A549 (cell line): ENCODE data around the gene CTAGE6. TPM values are rescaled to one million over a fixed set of nuclear protein-coding genes. Genes with fewer than 3 reads are reported as not detected.
"Not testable (repeated sequence)": the region's sequence is repeated elsewhere in the genome, so short reads cannot be mapped to it uniquely, and the experiment has no call there.

Experiments
- ATAC-seq, 2 experiments: fragments of 200-7000 bp in 1 of 2; fragments of >200 bp in 1 of 2; cut with Nextera tagmentation in 1 of 2; cut with Tn5 transposase in 1 of 2; 3 replicates each; pipeline versions ENCODE4 v1.8.0 to v1.9.1; 2018 to 2020; ENCODE audit warnings: mild to moderate bottlenecking in 1 of 2, moderate library complexity in 1 of 2
- CTCF ChIA-PET: fragments of 300-600 bp; sonication (Branson Sonifier 250); formaldehyde crosslinking; extraction: SDS; loops from one replicate; lab custom pipeline; 2021; ENCODE audit warnings: antibody characterized with exemption, inconsistent platforms; lab: Yijun Ruan, JAX
- POLR2A ChIA-PET: fragments of 350-600 bp; formaldehyde crosslinking; extraction: SDS; loops from one replicate; lab custom pipeline; 2021; ENCODE audit warnings: antibody characterized with exemption, inconsistent platforms; lab: Yijun Ruan, JAX
- DNase-seq, 2 experiments: peaks; one replicate each; pipeline versions ENCODE4 v3.0.0 to v3.0.0-alpha.2; 2011 to 2016; ENCODE audit warnings: low read depth in 1 of 2, low spot score in 1 of 2
- FAIRE-seq: peaks from 2 replicates; lab custom pipeline; 2011; peaks lifted over from hg19 to GRCh38; lab: Jason Lieb, UNC
- H3K27ac ChIP-seq, 2 experiments: fragments of >200 bp; sonication (Bioruptor Twin); formaldehyde crosslinking; 3 replicates each; pipeline ENCODE4 v1.5.1; 2016 to 2017
- H3K4me1 ChIP-seq: fragments of >200 bp; sonication (Bioruptor Twin); formaldehyde crosslinking; 3 replicates; pipeline ENCODE4 v1.6.1; 2016
- H3K4me2 ChIP-seq: fragments of >200 bp; sonication (Bioruptor Twin); formaldehyde crosslinking; 3 replicates; pipeline ENCODE4 v1.6.1; 2016
- H3K4me3 ChIP-seq: fragments of >200 bp; sonication (Bioruptor Twin); formaldehyde crosslinking; 3 replicates; pipeline ENCODE4 v1.5.1; 2016
- H3K9me3 ChIP-seq: fragments of >200 bp; sonication (Bioruptor Twin); formaldehyde crosslinking; 3 replicates; pipeline ENCODE4 v1.6.1; 2016
- WGBS: methylation state at CpG from one replicate; pipeline ENCODE4 v1.1.6; 2017; ENCODE audit errors: missing lambda C conversion rate; 5-methylcytosine and 5-hydroxymethylcytosine counted together
- polyA plus RNA-seq, 4 experiments: library from polyadenylated mRNA; depleted of rRNA in 3 of 4; stranded (reverse); fragments of >200 nt; fragmentation: RNase III in 1 of 4; extraction: RNeasy Plus Mini Kit Qiagen cat#74134 plus additional on column Dnase treatment in 1 of 4; gene quantifications; 2 replicates in 3 of 4; 3 replicates in 1 of 4; pipeline ENCODE4 v1.2.3, GENCODE V29; 2011 to 2017
- small RNA-seq, 6 experiments: library from RNA; depleted of rRNA; stranded (forward); fragments of <200 nt; gene quantifications; one replicate each; pipeline ENCODE3, GENCODE V24; 2012

CTAGE6 gene
- polyA plus RNA-seq, 2 of the 4 experiments (the other 2 are of a cell fraction), result not detected

DNA sequence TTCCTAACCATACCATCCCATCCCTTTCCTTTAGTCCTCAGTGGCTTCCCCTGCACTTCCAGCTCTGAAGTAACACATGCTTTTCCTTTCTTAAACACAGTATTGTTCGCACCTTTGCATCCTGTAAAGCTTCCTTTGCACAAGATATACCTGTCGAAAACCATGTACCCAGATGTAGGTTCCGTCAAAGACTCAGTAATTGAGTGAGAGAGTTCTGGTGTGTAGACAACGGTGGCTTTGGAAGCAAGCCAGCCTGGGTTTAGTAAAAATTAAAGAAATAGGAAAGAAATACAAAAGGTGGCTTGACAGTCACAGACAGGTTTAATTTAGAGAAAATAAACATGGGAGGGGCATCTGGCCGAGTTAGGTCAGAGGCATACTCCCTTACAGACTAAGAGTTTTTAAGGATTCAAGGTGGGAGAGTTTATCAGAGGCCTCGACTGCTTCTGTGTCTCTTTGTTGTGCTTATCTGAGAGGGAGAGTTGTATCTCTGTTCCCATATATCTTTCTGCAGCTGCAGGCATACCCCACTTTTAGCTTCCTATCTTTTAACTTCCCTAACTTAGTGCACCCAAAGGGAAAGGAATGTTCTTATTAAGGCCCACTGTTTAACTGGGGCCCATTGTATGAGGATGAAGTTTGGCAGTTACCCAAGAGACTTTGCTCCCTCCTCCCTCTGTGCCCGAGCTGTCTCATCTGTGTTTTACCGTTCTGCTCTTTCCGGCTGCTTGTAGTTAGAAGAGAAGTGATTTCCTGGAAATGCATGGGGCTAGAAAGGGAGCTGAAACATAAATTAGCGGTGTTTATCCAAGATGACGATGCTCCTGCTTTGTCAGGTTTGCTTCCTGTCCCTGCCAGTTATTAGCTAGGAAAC lies 42.7 kb downstream of the CTAGE6 start:
- H3K4me3 ChIP-seq, CTCF ChIA-PET, H3K27ac ChIP-seq, H3K9me3 ChIP-seq, H3K4me2 ChIP-seq, H3K4me1 ChIP-seq, DNase-seq, POLR2A ChIA-PET, FAIRE-seq: not testable (repeated sequence)
- no CpG with 5 or more reads among the region's 11 CpGs for WGBS
- peak in 1 of 2 experiments; percentile 60; a peak in 3 of 6 replicates for ATAC-seq

DNA sequence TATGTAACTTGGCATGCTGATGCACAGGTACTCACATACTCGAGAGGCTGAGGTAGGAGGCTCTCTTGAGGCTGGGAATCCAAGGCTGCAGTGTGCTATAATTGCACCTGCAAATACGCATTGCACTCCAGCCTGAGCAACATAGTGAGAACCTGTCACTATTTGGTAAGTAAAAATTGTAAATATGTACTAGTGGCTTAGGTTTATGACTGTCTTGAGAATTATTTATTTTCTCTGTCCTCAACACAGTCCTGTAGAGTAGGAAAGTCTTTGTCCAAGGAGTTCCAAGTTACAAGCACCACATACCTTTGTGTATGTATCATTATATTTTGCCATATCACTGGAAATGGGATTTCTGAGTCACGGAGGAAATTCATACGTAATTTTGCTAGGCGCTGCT lies 45.1 kb downstream of the CTAGE6 start:
- no CpG with 5 or more reads among the region's 5 CpGs for WGBS
- not testable (repeated sequence) for FAIRE-seq, DNase-seq

GRCh38 chr7:143711727-143712324 lies 45.7 kb downstream of the CTAGE6 start:
- POLR2A ChIA-PET, H3K4me1 ChIP-seq, H3K27ac ChIP-seq, H3K9me3 ChIP-seq, DNase-seq, FAIRE-seq, H3K4me3 ChIP-seq, H3K4me2 ChIP-seq, CTCF ChIA-PET: not testable (repeated sequence)
- peak; percentile 47 to 59; a peak in 4 of 6 replicates for ATAC-seq
- no CpG with 5 or more reads among the region's 4 CpGs for WGBS

More for the DNA sequence above, 45.1 kb downstream of the CTAGE6 start:
- CTCF ChIA-PET, H3K4me2 ChIP-seq, H3K4me3 ChIP-seq, H3K9me3 ChIP-seq, H3K4me1 ChIP-seq, H3K27ac ChIP-seq, POLR2A ChIA-PET: not testable (repeated sequence)
- peak; percentile 95 to 96 for ATAC-seq

- FAIRE-seq, POLR2A ChIA-PET, DNase-seq, H3K27ac ChIP-seq, H3K4me3 ChIP-seq, H3K4me1 ChIP-seq, ATAC-seq, H3K9me3 ChIP-seq, H3K4me2 ChIP-seq, CTCF ChIA-PET: not testable (repeated sequence)
- WGBS, result no CpG with 5 or more reads among the region's 5 CpGs
Observed at GRCh38 chr7:143709895-143710294, 47.6 kb downstream of the CTAGE6 start.

Small RNA genes within 50 kb of the gene (small RNA-seq; reads per million reads assigned to genes)
- 0 reads per million in 6 experiments for gene RNU6-267P

Other genes with a start within 250 kb of the CTAGE6 start
- not detected in 2 replicates for gene CTAGE15, start 185.9 kb downstream of the CTAGE6 start, polyA plus RNA-seq (2011; rRNA removed)
- gene CTAGE15, start 185.9 kb downstream of the CTAGE6 start, polyA plus RNA-seq (2017; fragmentation: RNase III; extraction: RNeasy Plus Mini Kit Qiagen cat#74134 plus additional on column Dnase treatment), result not detected in 3 replicates
- gene TCAF2, start 136.7 kb downstream of the CTAGE6 start, polyA plus RNA-seq (2011; rRNA removed), result 0.18 and 0.19 TPM in 2 replicates
- 0.06 to 0.11 TPM (median 0.08 TPM) in 3 replicates for gene TCAF2, start 136.7 kb downstream of the CTAGE6 start, polyA plus RNA-seq (2017; fragmentation: RNase III; extraction: RNeasy Plus Mini Kit Qiagen cat#74134 plus additional on column Dnase treatment)
- 32.7 and 33.5 TPM in 2 replicates for gene TCAF1, start 144.5 kb upstream of the CTAGE6 start, polyA plus RNA-seq (2011; rRNA removed)
- 25.8 to 27.9 TPM (median 26.4 TPM) in 3 replicates for gene TCAF1, start 144.5 kb upstream of the CTAGE6 start, polyA plus RNA-seq (2017; fragmentation: RNase III; extraction: RNeasy Plus Mini Kit Qiagen cat#74134 plus additional on column Dnase treatment)
- not detected in 2 replicates for gene OR2F2, start 177.5 kb upstream of the CTAGE6 start, polyA plus RNA-seq (2011; rRNA removed)
- not detected in 3 replicates for gene OR2F2, start 177.5 kb upstream of the CTAGE6 start, polyA plus RNA-seq (2017; fragmentation: RNase III; extraction: RNeasy Plus Mini Kit Qiagen cat#74134 plus additional on column Dnase treatment)
- gene OR2F1, start 197.1 kb upstream of the CTAGE6 start, polyA plus RNA-seq (2011; rRNA removed), result not detected in 2 replicates
- not detected in 3 replicates for gene OR2F1, start 197.1 kb upstream of the CTAGE6 start, polyA plus RNA-seq (2017; fragmentation: RNase III; extraction: RNeasy Plus Mini Kit Qiagen cat#74134 plus additional on column Dnase treatment)
- not detected in 2 replicates for gene OR6B1, start 242.6 kb upstream of the CTAGE6 start, polyA plus RNA-seq (2011; rRNA removed)
- not detected in 3 replicates for gene OR6B1, start 242.6 kb upstream of the CTAGE6 start, polyA plus RNA-seq (2017; fragmentation: RNase III; extraction: RNeasy Plus Mini Kit Qiagen cat#74134 plus additional on column Dnase treatment)